ENCODE results near the gene TEX35.

DNA sequence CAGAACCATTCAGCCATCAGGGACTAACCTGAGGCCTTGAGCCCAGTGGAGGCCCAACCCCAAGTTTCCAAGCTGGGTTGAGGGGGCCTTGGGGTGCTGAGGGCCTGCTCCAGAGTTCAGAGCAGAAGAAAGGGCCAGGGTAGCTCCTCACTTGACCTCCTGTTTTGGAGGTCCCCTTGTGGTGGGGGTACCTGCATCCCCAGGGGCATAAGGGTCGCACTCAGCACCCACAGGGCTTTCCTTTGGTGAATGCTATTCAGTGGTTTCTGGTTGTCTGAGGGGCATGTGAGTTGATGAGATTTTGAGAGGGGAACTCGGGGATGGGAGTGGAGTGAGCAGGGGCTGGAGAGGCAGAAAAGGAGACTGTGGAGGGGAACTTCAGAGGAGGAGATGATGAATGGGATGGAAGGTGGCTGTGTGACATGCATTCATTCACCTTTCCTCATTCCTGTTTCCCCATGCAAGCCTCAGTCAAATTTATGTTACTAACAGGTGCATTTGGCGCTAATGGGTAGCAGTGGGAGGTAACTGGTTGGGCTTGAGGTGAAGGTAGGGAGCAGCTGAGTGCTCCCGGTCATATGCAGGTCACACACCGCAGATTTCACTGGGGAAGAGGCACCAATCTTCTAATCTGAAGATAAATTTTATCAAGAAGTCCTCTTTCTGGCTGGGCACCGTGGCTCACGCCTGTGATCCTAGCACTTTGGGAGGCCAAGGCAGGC is 50.4 kb downstream of the TEX35 start:
- TF ChIP-seq EZH2 (IDR thresholded peaks at IDR 0.05; ENCODE audit: insufficient read depth, low read length) (no peak), CTCF (IDR thresholded peaks at IDR 0.05; ENCODE audit: insufficient read depth, low read depth, low read length) (no peak)
